GM23338 (cell line): Measurements from ENCODE around the gene SLC25A22. TPM values are rescaled to one million over a fixed set of nuclear protein-coding genes. Genes with fewer than 3 reads are reported as not detected.

ENCODE experiments used
- ATAC-seq: fragments of 200-7000 bp; cut with Tn5 transposase; 3 replicates; pipeline ENCODE4 v1.9.1; 2020
- DNase-seq: peaks from one replicate; pipeline ENCODE4 v3.0.0-alpha.2; 2015; ENCODE audit warnings: low spot score
- H2AFZ ChIP-seq: fragments of 200-600 bp; sonication (generic); 2 replicates; pipeline ENCODE4 v1.8.0; 2016; ENCODE audit warnings: antibody characterized with exemption, mild to moderate bottlenecking, moderate library complexity
- H3F3A ChIP-seq: fragments of 200-600 bp; sonication (generic); replicated peaks from 2 replicates; pipeline ENCODE4 v1.8.0; 2017; ENCODE audit warnings: antibody characterized with exemption, mixed run types, low read depth
- H3K27ac ChIP-seq: fragments of 200-600 bp; sonication (generic); 2 replicates; pipeline ENCODE4 v1.6.1; 2016; ENCODE audit warnings: low read depth
- H3K27me3 ChIP-seq: fragments of 200-600 bp; sonication (generic); 2 replicates; pipeline ENCODE4 v1.8.0; 2016; ENCODE audit warnings: mild to moderate bottlenecking, mixed run types, moderate library complexity; ENCODE audit not compliant: insufficient read depth
- H3K36me3 ChIP-seq: fragments of 200-600 bp; sonication (generic); 2 replicates; pipeline ENCODE4 v1.8.0; 2016; ENCODE audit warnings: mild to moderate bottlenecking; ENCODE audit not compliant: insufficient read depth
- H3K4me1 ChIP-seq: fragments of 200-600 bp; sonication (generic); 2 replicates; pipeline ENCODE4 v1.8.0; 2016; ENCODE audit warnings: mild to moderate bottlenecking, moderate library complexity; ENCODE audit not compliant: insufficient read depth
- H3K4me2 ChIP-seq: fragments of 200-600 bp; sonication (generic); 2 replicates; pipeline ENCODE4 v1.7.1; 2017; ENCODE audit warnings: mixed run types
- H3K4me3 ChIP-seq: fragments of 200-600 bp; sonication (generic); 2 replicates; pipeline ENCODE4 v1.6.1; 2016; ENCODE audit warnings: mixed run types
- H3K79me2 ChIP-seq: fragments of 200-600 bp; sonication (generic); replicated peaks from 2 replicates; pipeline ENCODE4 v1.8.0; 2017; ENCODE audit warnings: mild to moderate bottlenecking; ENCODE audit not compliant: insufficient read depth
- H3K9me2 ChIP-seq: fragments of 200-600 bp; sonication (generic); 2 replicates; pipeline ENCODE4 v1.8.0; 2017; ENCODE audit not compliant: insufficient read depth
- H4K20me1 ChIP-seq: fragments of 200-600 bp; sonication (generic); replicated peaks from 2 replicates; pipeline ENCODE4 v1.8.0; 2017; ENCODE audit warnings: mild to moderate bottlenecking; ENCODE audit not compliant: insufficient read depth
- H3K27ac Mint-ChIP-seq: 2 replicates; pipeline ENCODE4 v1.8.0; 2020; ENCODE audit warnings: inconsistent platforms, mild to moderate bottlenecking, moderate library complexity, mixed read lengths
- H3K27me3 Mint-ChIP-seq: 3 replicates; pipeline ENCODE4 v1.8.0; 2022; ENCODE audit warnings: low read depth, mild to moderate bottlenecking, moderate library complexity, mixed read lengths, inconsistent platforms; ENCODE audit not compliant: insufficient read depth, poor library complexity
- H3K36me3 Mint-ChIP-seq: 3 replicates; pipeline ENCODE4 v1.8.0; 2021; ENCODE audit warnings: low read depth, mild to moderate bottlenecking, inconsistent platforms, moderate library complexity, mixed read lengths
- H3K4me1 Mint-ChIP-seq: 3 replicates; pipeline ENCODE4 v1.8.0; 2020; ENCODE audit warnings: mild to moderate bottlenecking, inconsistent platforms, mixed read lengths
- H3K4me3 Mint-ChIP-seq: 3 replicates; pipeline ENCODE4 v1.8.0; 2021; ENCODE audit warnings: moderate library complexity, mild to moderate bottlenecking, inconsistent platforms, mixed read lengths
- H3K9me3 Mint-ChIP-seq: 3 replicates; pipeline ENCODE4 v1.8.0; 2020; ENCODE audit warnings: moderate library complexity, mild to moderate bottlenecking, inconsistent platforms, mixed read lengths
- CREB1 ChIP-seq: fragments of 250-450 bp; sonication (Bioruptor Pico); IDR thresholded peaks from 2 replicates; pipeline ENCODE4 v1.5.0; 2020; ENCODE audit warnings: low read depth, mild to moderate bottlenecking, moderate library complexity
- EZH2phosphoT487 ChIP-seq: fragments of 200-600 bp; sonication (generic); IDR thresholded peaks from one replicate; pipeline ENCODE4 v1.8.1; 2018; ENCODE audit warnings: antibody characterized with exemption; ENCODE audit not compliant: unreplicated experiment
- polyA plus RNA-seq: library from polyadenylated mRNA; unstranded; fragments of >200 nt; fragmentation: Nextera tagmentation; extraction: Ambion mirVana; gene quantifications from 2 replicates; pipeline ENCODE4 v1.2.1, GENCODE V29; 2016
- total RNA-seq: library from RNA; depleted of rRNA; stranded (reverse); fragments of >200 nt; shearing (Covaris generic); gene quantifications from 2 replicates; pipeline ENCODE4 v1.2.3, GENCODE V29; 2014
- TF ChIP-seq, protein P1 (sequence below): fragments of 250-450 bp; sonication (Bioruptor Pico); IDR thresholded peaks from 2 replicates; pipeline ENCODE4 v1.5.0; 2020; ENCODE audit warnings: mild to moderate bottlenecking, moderate library complexity

The SLC25A22 gene
- total and polyA plus RNA-seq, 2 experiments from 2014 or later = 21.0 to 46.4 TPM

GRCh38 chr11:818396-819128 lies 20.5 kb upstream of the SLC25A22 start, which contains the start of gene PNPLA2:
TSS of gene PNPLA2 (plus strand) at chr11:818914. CDS start at chr11:819719, 805 bp downstream.
- Histone ChIP-seq H3K36me3 (no peaks in the 10 kb centered on the region), H2AFZ (peak within 1 kb of the TSS; percentile 69; the same call in 1 of the 2 replicates), H3F3A (peaks cover 12% of the 10 kb centered on the region), H3K4me2 (peak within 1 kb of the TSS; percentile 85), H3K79me2 (0 out of 2 replicates have a peak, but pooled peaks cover 5% of the 10 kb centered on the region), H4K20me1 (peaks cover 21% of the 10 kb centered on the region), H3K9me2 (no peaks in the 10 kb centered on the region), H3K27me3 (no peaks in the 10 kb centered on the region), H3K4me3 (peak within 1 kb of the TSS; percentile 73), H3K27ac (no peak within 1 kb of the TSS), H3K4me1 (peaks cover 7% of the 10 kb centered on the region; the same call in 1 of the 2 replicates)
- H3K4me3 Mint-ChIP-seq = peak within 1 kb of the TSS; percentile 83
- DNase-seq (peak; percentile 51), ATAC-seq (peak; percentile 4)
- TF ChIP-seq, protein P1, sequence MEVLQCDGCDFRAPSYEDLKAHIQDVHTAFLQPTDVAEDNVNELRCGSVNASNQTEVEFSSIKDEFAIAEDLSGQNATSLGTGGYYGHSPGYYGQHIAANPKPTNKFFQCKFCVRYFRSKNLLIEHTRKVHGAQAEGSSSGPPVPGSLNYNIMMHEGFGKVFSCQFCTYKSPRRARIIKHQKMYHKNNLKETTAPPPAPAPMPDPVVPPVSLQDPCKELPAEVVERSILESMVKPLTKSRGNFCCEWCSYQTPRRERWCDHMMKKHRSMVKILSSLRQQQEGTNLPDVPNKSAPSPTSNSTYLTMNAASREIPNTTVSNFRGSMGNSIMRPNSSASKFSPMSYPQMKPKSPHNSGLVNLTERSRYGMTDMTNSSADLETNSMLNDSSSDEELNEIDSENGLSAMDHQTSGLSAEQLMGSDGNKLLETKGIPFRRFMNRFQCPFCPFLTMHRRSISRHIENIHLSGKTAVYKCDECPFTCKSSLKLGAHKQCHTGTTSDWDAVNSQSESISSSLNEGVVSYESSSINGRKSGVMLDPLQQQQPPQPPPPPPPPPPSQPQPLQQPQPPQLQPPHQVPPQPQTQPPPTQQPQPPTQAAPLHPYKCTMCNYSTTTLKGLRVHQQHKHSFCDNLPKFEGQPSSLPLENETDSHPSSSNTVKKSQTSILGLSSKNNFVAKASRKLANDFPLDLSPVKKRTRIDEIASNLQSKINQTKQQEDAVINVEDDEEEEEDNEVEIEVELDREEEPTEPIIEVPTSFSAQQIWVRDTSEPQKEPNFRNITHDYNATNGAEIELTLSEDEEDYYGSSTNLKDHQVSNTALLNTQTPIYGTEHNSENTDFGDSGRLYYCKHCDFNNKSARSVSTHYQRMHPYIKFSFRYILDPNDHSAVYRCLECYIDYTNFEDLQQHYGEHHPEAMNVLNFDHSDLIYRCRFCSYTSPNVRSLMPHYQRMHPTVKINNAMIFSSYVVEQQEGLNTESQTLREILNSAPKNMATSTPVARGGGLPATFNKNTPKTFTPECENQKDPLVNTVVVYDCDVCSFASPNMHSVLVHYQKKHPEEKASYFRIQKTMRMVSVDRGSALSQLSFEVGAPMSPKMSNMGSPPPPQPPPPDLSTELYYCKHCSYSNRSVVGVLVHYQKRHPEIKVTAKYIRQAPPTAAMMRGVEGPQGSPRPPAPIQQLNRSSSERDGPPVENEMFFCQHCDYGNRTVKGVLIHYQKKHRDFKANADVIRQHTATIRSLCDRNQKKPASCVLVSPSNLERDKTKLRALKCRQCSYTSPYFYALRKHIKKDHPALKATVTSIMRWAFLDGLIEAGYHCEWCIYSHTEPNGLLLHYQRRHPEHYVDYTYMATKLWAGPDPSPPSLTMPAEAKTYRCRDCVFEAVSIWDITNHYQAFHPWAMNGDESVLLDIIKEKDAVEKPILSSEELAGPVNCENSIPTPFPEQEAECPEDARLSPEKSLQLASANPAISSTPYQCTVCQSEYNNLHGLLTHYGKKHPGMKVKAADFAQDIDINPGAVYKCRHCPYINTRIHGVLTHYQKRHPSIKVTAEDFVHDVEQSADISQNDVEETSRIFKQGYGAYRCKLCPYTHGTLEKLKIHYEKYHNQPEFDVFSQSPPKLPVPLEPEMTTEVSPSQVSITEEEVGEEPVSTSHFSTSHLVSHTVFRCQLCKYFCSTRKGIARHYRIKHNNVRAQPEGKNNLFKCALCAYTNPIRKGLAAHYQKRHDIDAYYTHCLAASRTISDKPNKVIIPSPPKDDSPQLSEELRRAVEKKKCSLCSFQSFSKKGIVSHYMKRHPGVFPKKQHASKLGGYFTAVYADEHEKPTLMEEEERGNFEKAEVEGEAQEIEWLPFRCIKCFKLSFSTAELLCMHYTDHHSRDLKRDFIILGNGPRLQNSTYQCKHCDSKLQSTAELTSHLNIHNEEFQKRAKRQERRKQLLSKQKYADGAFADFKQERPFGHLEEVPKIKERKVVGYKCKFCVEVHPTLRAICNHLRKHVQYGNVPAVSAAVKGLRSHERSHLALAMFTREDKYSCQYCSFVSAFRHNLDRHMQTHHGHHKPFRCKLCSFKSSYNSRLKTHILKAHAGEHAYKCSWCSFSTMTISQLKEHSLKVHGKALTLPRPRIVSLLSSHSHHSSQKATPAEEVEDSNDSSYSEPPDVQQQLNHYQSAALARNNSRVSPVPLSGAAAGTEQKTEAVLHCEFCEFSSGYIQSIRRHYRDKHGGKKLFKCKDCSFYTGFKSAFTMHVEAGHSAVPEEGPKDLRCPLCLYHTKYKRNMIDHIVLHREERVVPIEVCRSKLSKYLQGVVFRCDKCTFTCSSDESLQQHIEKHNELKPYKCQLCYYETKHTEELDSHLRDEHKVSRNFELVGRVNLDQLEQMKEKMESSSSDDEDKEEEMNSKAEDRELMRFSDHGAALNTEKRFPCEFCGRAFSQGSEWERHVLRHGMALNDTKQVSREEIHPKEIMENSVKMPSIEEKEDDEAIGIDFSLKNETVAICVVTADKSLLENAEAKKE = no peak
- TF ChIP-seq EZH2phosphoT487 = no peak
- no peak within 1 kb of the TSS for H3K27ac Mint-ChIP-seq
- H3K4me1 Mint-ChIP-seq = peaks cover 6% of the 10 kb centered on the region
- peaks cover 12% of the 10 kb centered on the region; the same call in 2 of the 3 replicates for H3K36me3 Mint-ChIP-seq
- no peaks in the 10 kb centered on the region for H3K9me3 Mint-ChIP-seq
- peaks cover 27% of the 10 kb centered on the region for H3K27me3 Mint-ChIP-seq

DNA sequence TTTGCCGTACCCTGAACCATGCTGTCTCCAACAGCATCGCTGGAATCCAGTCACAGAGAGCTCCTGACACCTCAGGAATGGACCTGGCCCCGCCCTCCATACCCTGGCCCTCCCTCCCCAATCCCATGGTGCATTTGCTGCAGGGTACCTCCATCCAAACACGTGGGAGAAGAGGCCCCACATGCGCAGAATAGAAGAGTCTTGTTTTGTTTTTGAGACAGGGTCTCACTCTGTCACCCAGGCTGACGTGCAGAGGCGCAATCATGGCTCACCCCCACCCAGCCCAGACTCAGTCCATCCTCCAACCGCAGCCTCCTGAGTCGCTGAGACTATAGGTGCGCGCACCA lies 18.3 kb upstream of the SLC25A22 start:
- peaks cover 34% of the 10 kb centered on the region for H3F3A ChIP-seq
- peaks cover 17% of the 10 kb centered on the region for H3K36me3 ChIP-seq
- Mint-ChIP-seq H3K36me3 (peaks cover 33% of the 10 kb centered on the region), H3K4me1 (peaks cover 17% of the 10 kb centered on the region), H3K27me3 (peaks cover 25% of the 10 kb centered on the region), H3K9me3 (0 out of 3 replicates have a peak, but pooled peaks cover 1% of the 10 kb centered on the region), H3K4me3 (no peak overlapping the region), H3K27ac (no peak overlapping the region)
- ATAC-seq (peak; percentile 2; the same call in 2 of the 3 replicates), DNase-seq (peak; percentile 73)
- H3K79me2 ChIP-seq = peaks cover 9% of the 10 kb centered on the region
- no peaks in the 10 kb centered on the region for H3K27me3 ChIP-seq
- peaks cover 11% of the 10 kb centered on the region; the same call in 1 of the 2 replicates for H3K4me1 ChIP-seq
- peaks cover 18% of the 10 kb centered on the region for H4K20me1 ChIP-seq
- H3K4me2 ChIP-seq = no peak overlapping the region
- no peak overlapping the region for H3K4me3 ChIP-seq
- no peak overlapping the region for H3K27ac ChIP-seq
- no peak overlapping the region for H2AFZ ChIP-seq
- H3K9me2 ChIP-seq = no peaks in the 10 kb centered on the region
- TF ChIP-seq, protein P1 = no peak
- TF ChIP-seq CREB1 (CRISPR knock-in tag) = no peak
